ENCODE data around the gene SLC5A4.

The SLC5A4 gene

GRCh38 chr22:32232191-32232830, 22.8 kb downstream of the SLC5A4 start:
- H3K27me3 ChIP-seq (ENCODE audit: insufficient read depth, low read length) = no peaks in the 10 kb centered on the region; the same call in 1 of the 2 replicates
- H3K9me3 ChIP-seq (ENCODE audit: insufficient read depth, low read depth, low read length) = no peaks in the 10 kb centered on the region
- no peaks in the 10 kb centered on the region for H3K36me3 ChIP-seq (ENCODE audit: insufficient read depth, low read depth, low read length)
- no peak overlapping the region for H3K27ac ChIP-seq (ENCODE audit: low read length)
- H3K4me1 ChIP-seq (ENCODE audit: insufficient read depth, low read length) = no peaks in the 10 kb centered on the region
- H3K9ac ChIP-seq (ENCODE audit: low read depth, low read length) = no peak overlapping the region
- no peak overlapping the region for H3K4me3 ChIP-seq (ENCODE audit: low read length)

- Histone ChIP-seq H3K9me3 (ENCODE audit: insufficient read depth, low read depth, low read length) (no peaks in the 10 kb centered on the region), H3K27ac (ENCODE audit: low read length) (no peak overlapping the region), H3K36me3 (ENCODE audit: insufficient read depth, low read depth, low read length) (no peaks in the 10 kb centered on the region), H3K4me1 (ENCODE audit: insufficient read depth, low read length) (no peaks in the 10 kb centered on the region), H3K4me3 (ENCODE audit: low read length) (no peak overlapping the region), H3K27me3 (ENCODE audit: insufficient read depth, low read length) (0 out of 2 replicates have a peak, but pooled peaks cover 11% of the 10 kb centered on the region), H3K9ac (ENCODE audit: low read depth, low read length) (no peak overlapping the region)
Observed at GRCh38 chr22:32226326-32227104, 28.6 kb downstream of the SLC5A4 start.

- H3K9me3 ChIP-seq (ENCODE audit: insufficient read depth, low read depth, low read length) = no peaks in the 10 kb centered on the region
- H3K4me1 ChIP-seq (ENCODE audit: insufficient read depth, low read length) = no peaks in the 10 kb centered on the region
- H3K36me3 ChIP-seq (ENCODE audit: insufficient read depth, low read depth, low read length) = no peaks in the 10 kb centered on the region
- 0 out of 2 replicates have a peak, but pooled peaks cover 11% of the 10 kb centered on the region for H3K27me3 ChIP-seq (ENCODE audit: insufficient read depth, low read length)
- H3K4me3 ChIP-seq (ENCODE audit: low read length) = no peak overlapping the region
- no peak overlapping the region for H3K9ac ChIP-seq (ENCODE audit: low read depth, low read length)
- H3K27ac ChIP-seq (ENCODE audit: low read length) = no peak overlapping the region
Observed at GRCh38 chr22:32222991-32223390, 32.2 kb downstream of the SLC5A4 start.

GRCh38 chr22:32219026-32219425, 36.1 kb downstream of the SLC5A4 start:
- Histone ChIP-seq H3K9me3 (ENCODE audit: insufficient read depth, low read depth, low read length) (no peaks in the 10 kb centered on the region), H3K4me1 (ENCODE audit: insufficient read depth, low read length) (no peaks in the 10 kb centered on the region), H3K9ac (ENCODE audit: low read depth, low read length) (no peak overlapping the region), H3K27me3 (ENCODE audit: insufficient read depth, low read length) (no peaks in the 10 kb centered on the region), H3K36me3 (ENCODE audit: insufficient read depth, low read depth, low read length) (no peaks in the 10 kb centered on the region), H3K4me3 (ENCODE audit: low read length) (no peak overlapping the region), H3K27ac (ENCODE audit: low read length) (no peak overlapping the region)

- Histone ChIP-seq H3K27me3 (ENCODE audit: insufficient read depth, low read length) (no peaks in the 10 kb centered on the region), H3K36me3 (ENCODE audit: insufficient read depth, low read depth, low read length) (no peaks in the 10 kb centered on the region), H3K9ac (ENCODE audit: low read depth, low read length) (no peak overlapping the region), H3K4me3 (ENCODE audit: low read length) (no peak overlapping the region), H3K27ac (ENCODE audit: low read length) (no peak overlapping the region), H3K4me1 (ENCODE audit: insufficient read depth, low read length) (no peaks in the 10 kb centered on the region), H3K9me3 (ENCODE audit: insufficient read depth, low read depth, low read length) (no peaks in the 10 kb centered on the region)
Observed at GRCh38 chr22:32218470-32218869, 36.7 kb downstream of the SLC5A4 start.

- Histone ChIP-seq H3K27ac (ENCODE audit: low read length) (no peak overlapping the region), H3K27me3 (ENCODE audit: insufficient read depth, low read length) (no peaks in the 10 kb centered on the region), H3K4me1 (ENCODE audit: insufficient read depth, low read length) (no peaks in the 10 kb centered on the region), H3K9ac (ENCODE audit: low read depth, low read length) (no peak overlapping the region), H3K36me3 (ENCODE audit: insufficient read depth, low read depth, low read length) (no peaks in the 10 kb centered on the region), H3K4me3 (ENCODE audit: low read length) (no peak overlapping the region), H3K9me3 (ENCODE audit: insufficient read depth, low read depth, low read length) (no peaks in the 10 kb centered on the region)
Observed at GRCh38 chr22:32217465-32217864, 37.7 kb downstream of the SLC5A4 start.

GRCh38 chr22:32216911-32217310, 38.2 kb downstream of the SLC5A4 start:
- Histone ChIP-seq H3K4me3 (ENCODE audit: low read length) (no peak overlapping the region), H3K4me1 (ENCODE audit: insufficient read depth, low read length) (no peaks in the 10 kb centered on the region), H3K27me3 (ENCODE audit: insufficient read depth, low read length) (no peaks in the 10 kb centered on the region), H3K9me3 (ENCODE audit: insufficient read depth, low read depth, low read length) (no peaks in the 10 kb centered on the region), H3K27ac (ENCODE audit: low read length) (no peak overlapping the region), H3K36me3 (ENCODE audit: insufficient read depth, low read depth, low read length) (no peaks in the 10 kb centered on the region), H3K9ac (ENCODE audit: low read depth, low read length) (no peak overlapping the region)

- H3K27me3 ChIP-seq (ENCODE audit: insufficient read depth, low read length) = peaks cover 7% of the 10 kb centered on the region
- no peaks in the 10 kb centered on the region for H3K9me3 ChIP-seq (ENCODE audit: insufficient read depth, low read depth, low read length)
- no peak overlapping the region for H3K9ac ChIP-seq (ENCODE audit: low read depth, low read length)
- no peak overlapping the region for H3K27ac ChIP-seq (ENCODE audit: low read length)
- H3K4me1 ChIP-seq (ENCODE audit: insufficient read depth, low read length) = no peaks in the 10 kb centered on the region
- no peak overlapping the region for H3K4me3 ChIP-seq (ENCODE audit: low read length)
- H3K36me3 ChIP-seq (ENCODE audit: insufficient read depth, low read depth, low read length) = no peaks in the 10 kb centered on the region
Observed at GRCh38 chr22:32211011-32211410, 44.1 kb downstream of the SLC5A4 start.

- H3K4me1 ChIP-seq (ENCODE audit: insufficient read depth, low read length) = peaks cover 4% of the 10 kb centered on the region; the same call in 1 of the 2 replicates
- no peak overlapping the region for H3K27ac ChIP-seq (ENCODE audit: low read length)
- H3K9me3 ChIP-seq (ENCODE audit: insufficient read depth, low read depth, low read length) = no peaks in the 10 kb centered on the region
- H3K9ac ChIP-seq (ENCODE audit: low read depth, low read length) = no peak overlapping the region
- no peak overlapping the region for H3K4me3 ChIP-seq (ENCODE audit: low read length)
- no peaks in the 10 kb centered on the region for H3K36me3 ChIP-seq (ENCODE audit: insufficient read depth, low read depth, low read length)
- H3K27me3 ChIP-seq (ENCODE audit: insufficient read depth, low read length) = peaks cover 30% of the 10 kb centered on the region
Observed at GRCh38 chr22:32208681-32209080, 46.5 kb downstream of the SLC5A4 start.

GRCh38 chr22:32207971-32208480, 47.1 kb downstream of the SLC5A4 start:
- H3K9ac ChIP-seq (ENCODE audit: low read depth, low read length) = no peak overlapping the region
- H3K36me3 ChIP-seq (ENCODE audit: insufficient read depth, low read depth, low read length) = no peaks in the 10 kb centered on the region
- no peak overlapping the region for H3K27ac ChIP-seq (ENCODE audit: low read length)
- H3K27me3 ChIP-seq (ENCODE audit: insufficient read depth, low read length) = peaks cover 36% of the 10 kb centered on the region
- no peak overlapping the region for H3K4me3 ChIP-seq (ENCODE audit: low read length)
- H3K4me1 ChIP-seq (ENCODE audit: insufficient read depth, low read length) = peaks cover 4% of the 10 kb centered on the region; the same call in 1 of the 2 replicates
- H3K9me3 ChIP-seq (ENCODE audit: insufficient read depth, low read depth, low read length) = no peaks in the 10 kb centered on the region

GRCh38 chr22:32206774-32207758, 48.1 kb downstream of the SLC5A4 start:
- Histone ChIP-seq H3K4me1 (ENCODE audit: insufficient read depth, low read length) (peaks cover 4% of the 10 kb centered on the region; the same call in 1 of the 2 replicates), H3K9ac (ENCODE audit: low read depth, low read length) (no peak overlapping the region), H3K27ac (ENCODE audit: low read length) (no peak overlapping the region), H3K4me3 (ENCODE audit: low read length) (no peak overlapping the region), H3K9me3 (ENCODE audit: insufficient read depth, low read depth, low read length) (no peaks in the 10 kb centered on the region), H3K36me3 (ENCODE audit: insufficient read depth, low read depth, low read length) (no peaks in the 10 kb centered on the region), H3K27me3 (ENCODE audit: insufficient read depth, low read length) (peaks cover 46% of the 10 kb centered on the region)
